HepG2 (cell line): Measurements from ENCODE around the gene CLIC3. TPM values are rescaled to one million over a fixed set of nuclear protein-coding genes. Genes with fewer than 3 reads are reported as not detected.

Experiments
- ATAC-seq: fragments of 200-7000 bp; cut with Tn5 transposase; 3 replicates; pipeline ENCODE4 v1.9.1; 2020; ENCODE audit warnings: mild to moderate bottlenecking, moderate library complexity
- BruUV-seq: library from RNA; stranded (reverse); fragments of 400-500 nt; replicated peaks from 2 replicates; lab custom pipeline; 2021; lab: Mats Ljungman, UMichigan
- CTCF ChIA-PET: fragments of 300-600 bp; formaldehyde crosslinking; extraction: SDS; loops from one replicate; lab custom pipeline; 2021; ENCODE audit warnings: low total read pairs, inconsistent platforms, low intra/inter-chr PET ratio; lab: Yijun Ruan, JAX
- POLR2A ChIA-PET: fragments of 350-600 bp; sonication (Branson Sonifier 250); formaldehyde crosslinking; loops from one replicate; lab custom pipeline; 2020; ENCODE audit warnings: antibody characterized with exemption, inconsistent platforms; lab: Yijun Ruan, JAX
- DNase-seq: peaks from one replicate; pipeline ENCODE4 v3.0.0-alpha.2; 2015; ENCODE audit warnings: low spot score
- FAIRE-seq: peaks from 3 replicates; lab custom pipeline; 2011; peaks lifted over from hg19 to GRCh38; lab: Jason Lieb, UNC
- H2AFZ ChIP-seq: one replicate; pipeline ENCODE4 v1.6.1; 2011; ENCODE audit warnings: low read length, inconsistent platforms
- H3K27ac ChIP-seq: fragments of 300-600 bp; 3 replicates; pipeline ENCODE4 v1.8.0; 2011; ENCODE audit warnings: mixed run types, mild to moderate bottlenecking, mixed read lengths, low read length, inconsistent platforms; ENCODE audit not compliant: insufficient read depth; ENCODE audit errors: extremely low read length
- H3K27me3 ChIP-seq, 2 experiments: fragments of 200-600 bp in 1 of 2; 2 replicates in 1 of 2; 3 replicates in 1 of 2; pipeline versions ENCODE4 v1.6.0 to v1.8.0; 2011; ENCODE audit warnings: low read length in 2 of 2, mild to moderate bottlenecking in 2 of 2, moderate library complexity in 2 of 2, inconsistent platforms in 1 of 2; ENCODE audit not compliant: insufficient read depth in 2 of 2, control insufficient read depth in 1 of 2
- H3K36me3 ChIP-seq, 2 experiments: fragments of 200-600 bp in 1 of 2; replicated peaks in 1 of 2; 2 replicates in 1 of 2; 3 replicates in 1 of 2; pipeline versions ENCODE4 v1.5.1 to v1.8.0; 2011; ENCODE audit warnings: low read length in 2 of 2, inconsistent platforms in 1 of 2; ENCODE audit not compliant: insufficient read depth in 2 of 2, control insufficient read depth in 1 of 2
- H3K4me1 ChIP-seq: 2 replicates; pipeline ENCODE4 v1.5.1; 2012; ENCODE audit warnings: low read length, inconsistent platforms; ENCODE audit not compliant: insufficient read depth
- H3K4me2 ChIP-seq: 2 replicates; pipeline ENCODE4 v1.6.0; 2011; ENCODE audit warnings: low read depth, low read length, inconsistent platforms
- H3K4me3 ChIP-seq, 3 experiments: fragments of 200-600 bp in 1 of 3; sonication (generic), shearing (Covaris generic) in 1 of 3; replicated peaks in 1 of 3; 2 replicates each; pipeline ENCODE4 v1.5.1; 2011 to 2016; ENCODE audit warnings: low read length in 3 of 3, inconsistent platforms in 2 of 3, low read depth in 2 of 3, mild to moderate bottlenecking in 2 of 3, control low read depth in 1 of 3, mixed read lengths in 1 of 3; ENCODE audit not compliant: insufficient read depth in 1 of 3
- H3K79me2 ChIP-seq: one replicate; pipeline ENCODE4 v1.6.1; 2011; ENCODE audit warnings: low read length, inconsistent platforms; ENCODE audit not compliant: insufficient read depth
- H3K9ac ChIP-seq: 2 replicates; pipeline ENCODE4 v1.6.0; 2011; ENCODE audit warnings: mild to moderate bottlenecking, low read depth, low read length, inconsistent platforms; ENCODE audit not compliant: insufficient read depth
- H3K9me3 ChIP-seq: 2 replicates; pipeline ENCODE4 v1.5.1; 2012; ENCODE audit warnings: mild to moderate bottlenecking, low read length
- H4K20me1 ChIP-seq: 2 replicates; pipeline ENCODE4 v1.6.0; 2011; ENCODE audit warnings: inconsistent platforms, mild to moderate bottlenecking, low read length, moderate library complexity; ENCODE audit not compliant: insufficient read depth
- CTCF ChIP-seq: sonication (generic); formaldehyde crosslinking; IDR thresholded peaks from 2 replicates; pipeline ENCODE4 v1.5.0; 2020; ENCODE audit warnings: mild to moderate bottlenecking, missing genetic modification reagents, moderate library complexity
- EED ChIP-seq: sonication (generic); formaldehyde crosslinking; IDR thresholded peaks from 2 replicates; pipeline ENCODE4 v1.5.0; 2020; ENCODE audit warnings: mild to moderate bottlenecking, missing genetic modification reagents
- NFE2 ChIP-seq: sonication (generic); formaldehyde crosslinking; IDR thresholded peaks from 2 replicates; pipeline ENCODE4 v1.4.0; 2020; ENCODE audit warnings: missing genetic modification reagents
- STAG1 ChIP-seq: sonication (generic); formaldehyde crosslinking; IDR thresholded peaks from 2 replicates; pipeline ENCODE4 v1.4.0; 2020; ENCODE audit warnings: missing genetic modification reagents
- TFDP2 ChIP-seq: sonication (generic); formaldehyde crosslinking; IDR thresholded peaks from 2 replicates; pipeline ENCODE4 v1.4.0; 2020; ENCODE audit warnings: missing genetic modification reagents
- WGBS: methylation state at CpG from one replicate; pipeline ENCODE4 v1.1.6; 2017; ENCODE audit warnings: low lambda C conversion rate; 5-methylcytosine and 5-hydroxymethylcytosine counted together
- in situ Hi-C: cut with HindIII; loops from 2 replicates; pipeline ENCODE4 v1.10.0; 2017; ENCODE audit warnings: low pct_unique_long_range_greater_than_20kb; ENCODE audit not compliant: extremely low pct_ligation_motif_present
- intact Hi-C: fragments of 100-400 bp; cut with micrococcal nuclease; formaldehyde crosslinking; loops from one replicate; pipeline ENCODE4 v1.10.0; 2022; ENCODE audit not compliant: unreplicated experiment
- polyA plus RNA-seq, 8 experiments: library from polyadenylated mRNA; depleted of rRNA in 3 of 8; stranded (reverse) in 7 of 8; unstranded in 1 of 8; fragments of >200 nt; fragmentation: Illumina TruSeq in 4 of 8; extraction: Trizol in 4 of 8; gene quantifications; 2 replicates each; pipeline versions ENCODE4 v1.2.1 to v1.2.3, GENCODE V29; 2011 to 2016; ENCODE audit warnings: low read depth in 4 of 8, missing spikeins in 1 of 8, mixed read lengths in 1 of 8; ENCODE audit not compliant: insufficient read depth in 1 of 8
- total RNA-seq, 5 experiments: library from RNA; depleted of rRNA; stranded (reverse); fragments of >200 nt; fragmentation: Illumina TruSeq; extraction: Trizol; gene quantifications; 2 replicates each; pipeline ENCODE4 v1.2.3, GENCODE V29; 2016; ENCODE audit warnings: low read depth in 1 of 5

The CLIC3 gene
- total and polyA plus RNA-seq, 2 of the 13 experiments (the other 11 are each of a cell fraction or from before 2014, with no cell fraction given): 0.51 to 1.5 TPM

- WGBS: 86% methylated on average over 18 of the region's 18 CpGs
- Histone ChIP-seq H3K9ac (peak overlapping the region; percentile 56; the same call in 1 of the 2 replicates), H4K20me1 (no peaks in the 10 kb centered on the region), H3K36me3 (no peaks in the 10 kb centered on the region), H3K9me3 (no peaks in the 10 kb centered on the region), H3K4me3 (0 out of 6 replicates have a peak overlapping the region, but pooled peaks of 1 of the 3 experiments have one; percentile 75), H3K27me3 (no peaks in the 10 kb centered on the region), H3K4me2 (peak overlapping the region; percentile 99; the same call in 1 of the 2 replicates), H3K27ac (no peak overlapping the region), H3K4me1 (peaks cover 72% of the 10 kb centered on the region), H2AFZ (no peak overlapping the region), H3K79me2 (peaks cover 4% of the 10 kb centered on the region)
- POLR2A ChIA-PET: no interaction called here
- DNase-seq (no peak), FAIRE-seq (no peak), ATAC-seq (no peak)
- no TSS peak for BruUV-seq
- no peak for TF ChIP-seq EED (CRISPR knock-in tag)
- no peak for TF ChIP-seq NFE2 (CRISPR knock-in tag)
- TF ChIP-seq STAG1 (CRISPR knock-in tag): peak; percentile 14; the same call in 1 of the 2 replicates
- TF ChIP-seq TFDP2 (CRISPR knock-in tag): no peak
- peak; percentile 21; the same call in 1 of the 2 replicates for TF ChIP-seq CTCF (CRISPR knock-in tag)
- intact Hi-C loops (no loop called here), in situ Hi-C loops (no loop called here)
- CTCF ChIA-PET: no interaction called here
These were observed 1.5 kb upstream of the CLIC3 start for GRCh38 chr9:136997830-136998234.
